ENCODE results near the gene POLE4. TPM values are rescaled to one million over a fixed set of nuclear protein-coding genes. Genes with fewer than 3 reads are reported as not detected.

The POLE4 gene
- total and polyA plus RNA-seq, 3 donors from 2014 or later = 28.0 to 66.1 (median 37.8) TPM

GRCh38 chr2:74927621-74928020, 30.8 kb upstream of the POLE4 start:
- H3K4me3 ChIP-seq = no peak overlapping the region
- 88 to 99% methylated on average over 5 of the region's 5 CpGs for WGBS, 2 donors
- H3K36me3 ChIP-seq (ENCODE audit: low read depth, missing control alignments) = no peaks in the 10 kb centered on the region
- DNase-seq = no peak
- H3K27ac ChIP-seq = no peak overlapping the region
- H3K9me3 ChIP-seq = no peaks in the 10 kb centered on the region
- intact Hi-C loops (cut with DNase I; ENCODE audit: low total_unique reads) = no loop called here
- TF ChIP-seq, protein P1, sequence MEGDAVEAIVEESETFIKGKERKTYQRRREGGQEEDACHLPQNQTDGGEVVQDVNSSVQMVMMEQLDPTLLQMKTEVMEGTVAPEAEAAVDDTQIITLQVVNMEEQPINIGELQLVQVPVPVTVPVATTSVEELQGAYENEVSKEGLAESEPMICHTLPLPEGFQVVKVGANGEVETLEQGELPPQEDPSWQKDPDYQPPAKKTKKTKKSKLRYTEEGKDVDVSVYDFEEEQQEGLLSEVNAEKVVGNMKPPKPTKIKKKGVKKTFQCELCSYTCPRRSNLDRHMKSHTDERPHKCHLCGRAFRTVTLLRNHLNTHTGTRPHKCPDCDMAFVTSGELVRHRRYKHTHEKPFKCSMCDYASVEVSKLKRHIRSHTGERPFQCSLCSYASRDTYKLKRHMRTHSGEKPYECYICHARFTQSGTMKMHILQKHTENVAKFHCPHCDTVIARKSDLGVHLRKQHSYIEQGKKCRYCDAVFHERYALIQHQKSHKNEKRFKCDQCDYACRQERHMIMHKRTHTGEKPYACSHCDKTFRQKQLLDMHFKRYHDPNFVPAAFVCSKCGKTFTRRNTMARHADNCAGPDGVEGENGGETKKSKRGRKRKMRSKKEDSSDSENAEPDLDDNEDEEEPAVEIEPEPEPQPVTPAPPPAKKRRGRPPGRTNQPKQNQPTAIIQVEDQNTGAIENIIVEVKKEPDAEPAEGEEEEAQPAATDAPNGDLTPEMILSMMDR (IDR thresholded peaks at IDR 0.05) = no peak
- TF ChIP-seq POLR2A (IDR thresholded peaks at IDR 0.05) = no peak
- no peaks in the 10 kb centered on the region for H3K4me1 ChIP-seq
- H3K27me3 ChIP-seq = no peaks in the 10 kb centered on the region

- H3K9me3 ChIP-seq = no peaks in the 10 kb centered on the region
- H3K4me1 ChIP-seq = no peaks in the 10 kb centered on the region
- H3K36me3 ChIP-seq (ENCODE audit: low read depth, missing control alignments) = no peaks in the 10 kb centered on the region
- H3K27ac ChIP-seq = no peak overlapping the region
- 84 to 94% methylated on average over 8 of the region's 8 CpGs for WGBS, 2 donors
- H3K27me3 ChIP-seq = no peaks in the 10 kb centered on the region
- no peak overlapping the region for H3K4me3 ChIP-seq
- TF ChIP-seq POLR2A (IDR thresholded peaks at IDR 0.05) = no peak
- intact Hi-C loops (cut with DNase I; ENCODE audit: low total_unique reads) = no loop called here
- no peak for DNase-seq
Observed at GRCh38 chr2:74930811-74931486, 27.5 kb upstream of the POLE4 start.

DNA sequence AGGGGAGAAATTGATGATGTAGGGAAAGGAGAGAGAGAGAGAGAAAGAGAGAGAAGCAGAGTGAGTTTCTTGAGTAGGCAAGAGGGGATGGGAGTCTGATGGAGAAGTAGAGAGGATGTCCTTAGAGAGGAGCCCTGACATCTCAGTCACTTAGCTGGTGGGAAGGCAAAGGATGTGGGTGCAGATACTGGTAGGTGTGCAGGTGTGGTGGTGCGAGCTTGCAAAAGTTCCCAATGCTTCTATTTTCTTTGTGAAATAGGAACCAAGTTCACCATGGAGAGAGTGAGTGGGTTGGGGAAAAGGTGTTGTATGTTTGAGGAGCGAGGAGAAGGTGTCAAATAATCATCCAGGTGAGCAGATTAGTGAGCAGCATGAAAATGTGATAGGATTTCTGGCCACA, 26.5 kb upstream of the POLE4 start:
- H3K27me3 ChIP-seq = no peaks in the 10 kb centered on the region
- intact Hi-C loops (cut with DNase I; ENCODE audit: low total_unique reads) = no loop called here
- H3K36me3 ChIP-seq (ENCODE audit: low read depth, missing control alignments) = no peaks in the 10 kb centered on the region
- TF ChIP-seq POLR2A (IDR thresholded peaks at IDR 0.05) = no peak
- TF ChIP-seq, protein P1 (IDR thresholded peaks at IDR 0.05) = no peak
- no peak overlapping the region for H3K4me3 ChIP-seq
- H3K4me1 ChIP-seq = no peaks in the 10 kb centered on the region
- 90 to 93% methylated on average over 2 of the region's 2 CpGs for WGBS, 2 donors
- H3K9me3 ChIP-seq = no peaks in the 10 kb centered on the region
- H3K27ac ChIP-seq = no peak overlapping the region
- no peak for DNase-seq

DNA sequence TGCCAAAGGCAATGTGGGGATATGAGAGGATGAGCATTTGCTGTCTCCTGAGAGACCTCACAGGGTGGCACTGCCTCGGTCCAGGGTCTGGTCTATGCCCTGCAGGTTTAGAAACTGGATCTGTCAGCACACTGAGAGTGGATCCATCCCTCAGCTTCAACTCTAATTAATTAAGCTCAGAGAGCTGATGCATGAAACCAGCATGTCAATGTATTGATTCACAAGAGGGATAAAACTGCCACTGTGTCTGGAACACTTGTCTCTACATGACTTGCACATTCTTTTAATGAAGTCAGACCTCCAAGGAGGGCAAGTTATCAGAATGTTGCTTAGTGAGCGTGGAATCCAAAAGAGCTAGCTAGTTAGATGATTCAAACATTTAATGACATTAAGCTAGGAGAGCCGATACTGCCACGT, 22.5 kb upstream of the POLE4 start:
- H3K4me3 ChIP-seq = no peak overlapping the region
- no peak overlapping the region for H3K27ac ChIP-seq
- H3K27me3 ChIP-seq = no peaks in the 10 kb centered on the region
- H3K4me1 ChIP-seq = no peaks in the 10 kb centered on the region
- no peak for DNase-seq
- no peaks in the 10 kb centered on the region for H3K36me3 ChIP-seq (ENCODE audit: low read depth, missing control alignments)
- no peaks in the 10 kb centered on the region for H3K9me3 ChIP-seq
- intact Hi-C loops (cut with DNase I; ENCODE audit: low total_unique reads) = no loop called here
- 90 to 96% methylated on average over 4 of the region's 4 CpGs for WGBS, 2 donors
- TF ChIP-seq, protein P1 (IDR thresholded peaks at IDR 0.05) = no peak
- TF ChIP-seq POLR2A (IDR thresholded peaks at IDR 0.05) = no peak

DNA sequence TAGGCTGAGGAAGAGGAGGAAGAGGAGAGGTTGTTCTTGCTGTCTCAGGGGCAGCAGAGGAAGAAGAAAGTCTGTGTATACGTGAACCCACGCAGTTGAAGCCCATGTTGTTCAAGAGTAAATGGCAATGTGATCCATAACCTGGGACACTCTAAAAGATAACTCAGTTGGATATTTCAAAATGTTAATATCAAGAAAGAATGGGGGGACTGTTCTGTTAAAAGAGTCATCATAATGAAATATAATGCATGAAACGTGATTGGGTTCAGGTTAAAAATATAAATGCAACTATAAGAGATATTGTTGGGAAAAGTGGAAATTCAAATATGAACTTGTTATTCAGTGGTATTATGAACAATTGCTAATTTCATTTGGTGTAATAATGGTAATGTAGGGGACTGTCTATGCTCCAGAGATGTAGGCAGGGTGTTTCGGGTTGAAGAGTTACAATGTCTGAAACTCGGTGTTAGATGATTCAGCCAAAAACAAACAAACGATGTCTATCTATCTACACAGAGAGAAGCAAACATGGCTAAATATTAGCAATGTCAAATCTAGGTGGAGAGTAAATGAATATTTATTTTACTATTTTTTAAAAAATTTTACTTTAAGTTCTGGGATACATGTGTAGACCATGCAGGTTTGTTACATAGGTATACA, 21.1 kb upstream of the POLE4 start:
- no peaks in the 10 kb centered on the region for H3K27me3 ChIP-seq
- 92 to 94% methylated on average over 6 of the region's 6 CpGs for WGBS, 2 donors
- H3K36me3 ChIP-seq (ENCODE audit: low read depth, missing control alignments) = no peaks in the 10 kb centered on the region
- no peaks in the 10 kb centered on the region for H3K4me1 ChIP-seq
- no peaks in the 10 kb centered on the region for H3K9me3 ChIP-seq
- no peak overlapping the region for H3K4me3 ChIP-seq
- TF ChIP-seq, protein P1 (IDR thresholded peaks at IDR 0.05) = no peak
- no peak for TF ChIP-seq POLR2A (IDR thresholded peaks at IDR 0.05)
- no peak overlapping the region for H3K27ac ChIP-seq
- no peak for DNase-seq
- intact Hi-C loops (cut with DNase I; ENCODE audit: low total_unique reads) = no loop called here

All from testis (tissue), 3 donors.